Sigmoid colon (tissue), 7 donors: ENCODE measurements around the gene LMAN2. TPM values are rescaled to one million over a fixed set of nuclear protein-coding genes. Genes with fewer than 3 reads are reported as not detected.
"Not testable (repeated sequence)": the region's sequence is repeated elsewhere in the genome, so short reads cannot be mapped to it uniquely, and the experiment has no call there.

Experiments
- DNase-seq: peaks from one replicate; pipeline ENCODE4 v3.0.0-alpha.2; 2019
- H3K27ac ChIP-seq, 4 donors: fragments of 200-600 bp; sonication (generic); one replicate each; pipeline ENCODE4 v1.5.1; 2016 to 2019; ENCODE audit warnings: mild to moderate bottlenecking in 1 of 4
- H3K27me3 ChIP-seq, 3 donors: fragments of 200-600 bp; sonication (generic); one replicate each; pipeline ENCODE4 v1.5.1; 2019; ENCODE audit warnings: mild to moderate bottlenecking in 1 of 3
- H3K36me3 ChIP-seq, 4 donors: fragments of 200-600 bp; sonication (generic); one replicate each; pipeline ENCODE4 v1.5.1; 2016 to 2019
- H3K4me1 ChIP-seq, 4 donors: fragments of 200-600 bp; sonication (generic); one replicate each; pipeline ENCODE4 v1.5.1; 2017 to 2019
- H3K4me3 ChIP-seq, 4 donors: fragments of 200-600 bp; sonication (generic); one replicate each; pipeline ENCODE4 v1.5.1; 2017 to 2019; ENCODE audit warnings: mild to moderate bottlenecking in 2 of 4, moderate library complexity in 1 of 4
- H3K9me3 ChIP-seq, 4 donors: fragments of 200-600 bp in 3 of 4; sonication (generic) in 3 of 4; one replicate each; pipeline versions ENCODE4 v1.5.1 to v1.6.1; 2013 to 2019
- CTCF ChIP-seq, 4 experiments: fragments of 450-650 bp in 3 of 4; fragments of 200-600 bp in 1 of 4; IDR thresholded peaks; one replicate each; pipeline ENCODE4 v1.5.1; 2016 to 2019; ENCODE audit warnings: antibody characterized with exemption in 4 of 4, mild to moderate bottlenecking in 3 of 4, moderate library complexity in 2 of 4
- EP300 ChIP-seq, 4 donors: sonication (generic); formaldehyde crosslinking; IDR thresholded peaks; one replicate each; pipeline ENCODE4 v1.6.1; 2017; ENCODE audit warnings: antibody characterized with exemption in 4 of 4
- POLR2A ChIP-seq, 2 donors: fragments of 450-650 bp; IDR thresholded peaks; one replicate each; pipeline ENCODE4 v1.6.1; 2016; ENCODE audit warnings: antibody characterized with exemption in 2 of 2, mild to moderate bottlenecking in 2 of 2, moderate library complexity in 2 of 2
- POLR2AphosphoS5 ChIP-seq, 4 donors: sonication (generic); formaldehyde crosslinking; IDR thresholded peaks; one replicate each; pipeline ENCODE4 v1.6.1; 2017; ENCODE audit warnings: antibody characterized with exemption in 4 of 4
- WGBS, 2 donors: extraction: QIAGEN DNeasy Blood & Tissue Kit; methylation state at CpG; one replicate each; pipeline ENCODE4 v1.1.7; 2013; 5-methylcytosine and 5-hydroxymethylcytosine counted together
- intact Hi-C: fragments of 100-400 bp; cut with DNase I; formaldehyde crosslinking; loops from one replicate; pipeline ENCODE4 v1.15.1; 2023
- polyA plus RNA-seq, 3 donors: library from polyadenylated mRNA; stranded (reverse); fragments of 200-250 nt; gene quantifications; one replicate each; pipeline ENCODE4 v1.2.3, GENCODE V29; 2013
- total RNA-seq, 4 donors: library from RNA; depleted of rRNA; stranded (reverse); fragments of >200 nt; gene quantifications; one replicate each; pipeline ENCODE4 v1.1.0, GENCODE V29; 2016
- donor health status: healthy with polysubstance abuse.
- donor health status: Bipolar disorder and iron deficiency.
- donor health status: healthy.

Gene LMAN2
- total and polyA plus RNA-seq, 7 donors, result 62.5 to 244 (median 108) TPM

- H3K36me3 ChIP-seq, result peaks cover 0 to 27% (median 14%) of the 10 kb centered on the region in 4 donors
- intact Hi-C loops, result no loop called here
- DNase-seq, result no peak
- TF ChIP-seq EP300 (IDR thresholded peaks at IDR 0.05) (no peak), POLR2AphosphoS5 (IDR thresholded peaks at IDR 0.05) (no peak), CTCF (IDR thresholded peaks at IDR 0.05) (no peak), POLR2A (IDR thresholded peaks at IDR 0.05) (no peak)
- H3K4me1 ChIP-seq, result peaks cover 0 to 52% (median 41%) of the 10 kb centered on the region in 4 donors
- H3K27ac ChIP-seq, result no peak overlapping the region
- no peaks in the 10 kb centered on the region for H3K27me3 ChIP-seq
- no peaks in the 10 kb centered on the region for H3K9me3 ChIP-seq
- WGBS, 2 donors, result 85 to 88% methylated on average over 43 of the region's 43 CpGs
- no peak overlapping the region for H3K4me3 ChIP-seq
Measured at GRCh38 chr5:177307544-177308363, 43.7 kb downstream of the LMAN2 start.

GRCh38 chr5:177306674-177307543, 44.6 kb downstream of the LMAN2 start:
- no peaks in the 10 kb centered on the region for H3K9me3 ChIP-seq
- H3K27me3 ChIP-seq, result no peaks in the 10 kb centered on the region
- TF ChIP-seq CTCF (IDR thresholded peaks at IDR 0.05) (no peak), POLR2A (IDR thresholded peaks at IDR 0.05) (no peak), EP300 (IDR thresholded peaks at IDR 0.05) (no peak), POLR2AphosphoS5 (IDR thresholded peaks at IDR 0.05) (no peak)
- WGBS, 2 donors, result 78 to 80% methylated on average over 15 of the region's 15 CpGs
- H3K4me1 ChIP-seq, result peaks cover 0 to 54% (median 43%) of the 10 kb centered on the region in 4 donors
- DNase-seq, result no peak
- no peak overlapping the region for H3K27ac ChIP-seq
- peaks cover 0 to 27% (median 14%) of the 10 kb centered on the region in 4 donors for H3K36me3 ChIP-seq
- H3K4me3 ChIP-seq, result no peak overlapping the region
- intact Hi-C loops, result no loop called here

GRCh38 chr5:177306103-177306640, 45.3 kb downstream of the LMAN2 start:
- H3K9me3 ChIP-seq, intact Hi-C loops, H3K4me3 ChIP-seq, DNase-seq, H3K27ac ChIP-seq, H3K27me3 ChIP-seq: not testable (repeated sequence)
- Histone ChIP-seq H3K36me3 (peaks cover 0 to 33% (median 14%) of the 10 kb centered on the region in 4 donors), H3K4me1 (peaks cover 0 to 54% (median 43%) of the 10 kb centered on the region in 4 donors)
- 71 to 87% methylated on average over 11 of the region's 11 CpGs for WGBS, 2 donors

- intact Hi-C loops, result loop anchor here (2.0 kb wide), 1 partner anchor 190 kb away; no protein-coding TSS in a partner anchor
- Histone ChIP-seq H3K27me3 (no peaks in the 10 kb centered on the region), H3K4me1 (peaks cover 0 to 59% (median 51%) of the 10 kb centered on the region in 4 donors), H3K4me3 (peak overlapping the region; percentile 78 to 88 (median 84)), H3K9me3 (no peaks in the 10 kb centered on the region), H3K27ac (peak overlapping the region; percentile 84 to 90 (median 86)), H3K36me3 (peaks cover 0 to 34% (median 14%) of the 10 kb centered on the region in 4 donors)
- DNase-seq, result peak; percentile 63
- TF ChIP-seq POLR2AphosphoS5 (IDR thresholded peaks at IDR 0.05) (no peak), EP300 (IDR thresholded peaks at IDR 0.05) (no peak), POLR2A (IDR thresholded peaks at IDR 0.05) (no peak), CTCF (IDR thresholded peaks at IDR 0.05) (no peak)
- WGBS, 2 donors, result 14 to 33% methylated on average over 19 of the region's 19 CpGs
Measured at GRCh38 chr5:177304392-177305119, 46.9 kb downstream of the LMAN2 start.
